Middle frontal gyrus (tissue), 1 donor: Measurements from ENCODE around the gene SPOCK1.
"Not testable (repeated sequence)": the region's sequence is repeated elsewhere in the genome, so short reads cannot be mapped to it uniquely, and the experiment has no call there.

ENCODE experiments used
- DNase-seq: peaks from one replicate; pipeline ENCODE4 v3.0.0-alpha.2; 2015; ENCODE audit warnings: low spot score; ENCODE audit errors: extremely low spot score

The SPOCK1 gene

GRCh38 chr5:136981936-136982335 is 517.2 kb downstream of the SPOCK1 start:
- no peak for DNase-seq

DNA sequence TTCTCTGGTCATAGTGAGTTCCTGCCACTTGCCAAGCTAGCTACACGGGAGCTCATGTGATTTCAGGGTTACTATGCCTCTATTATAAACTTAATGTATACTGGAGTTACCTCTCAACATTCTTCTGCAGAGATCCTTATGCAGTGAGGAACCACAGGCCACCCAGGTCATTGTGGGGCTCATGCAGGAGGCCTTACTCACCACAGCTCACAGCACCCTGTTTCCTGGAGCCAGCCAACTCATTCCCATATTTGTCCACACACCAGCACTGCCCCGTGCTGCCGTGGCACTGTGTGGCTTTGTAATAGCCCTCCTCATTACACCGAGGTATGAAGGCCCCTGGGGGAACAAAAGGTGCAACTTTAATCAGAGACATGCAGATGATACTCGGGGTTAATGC is 520.0 kb downstream of the SPOCK1 start:
- DNase-seq = no peak

GRCh38 chr5:136963504-136963903 is 535.6 kb downstream of the SPOCK1 start:
- DNase-seq = no peak

DNA sequence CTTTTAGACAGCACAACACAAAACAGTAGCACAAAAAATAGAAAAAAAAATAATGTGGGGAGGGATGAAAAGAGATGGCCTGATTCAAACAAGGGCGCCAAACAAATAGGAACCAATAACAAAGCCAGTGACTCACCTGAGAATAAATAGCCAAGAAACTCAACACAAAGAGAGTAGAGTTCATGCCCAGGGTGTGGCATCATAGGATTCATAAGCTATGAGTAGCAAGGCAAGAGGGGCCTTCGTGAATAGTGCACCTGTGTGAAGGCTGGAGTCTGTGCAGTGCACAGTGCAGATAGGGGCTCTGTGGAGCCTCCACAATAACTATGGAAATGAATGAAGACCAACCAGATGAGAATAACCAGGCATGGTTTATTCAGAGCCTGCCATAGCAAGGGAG is 541.7 kb downstream of the SPOCK1 start:
- DNase-seq = no peak

GRCh38 chr5:136954142-136954541 is 545.0 kb downstream of the SPOCK1 start:
- not testable (repeated sequence) for DNase-seq

DNA sequence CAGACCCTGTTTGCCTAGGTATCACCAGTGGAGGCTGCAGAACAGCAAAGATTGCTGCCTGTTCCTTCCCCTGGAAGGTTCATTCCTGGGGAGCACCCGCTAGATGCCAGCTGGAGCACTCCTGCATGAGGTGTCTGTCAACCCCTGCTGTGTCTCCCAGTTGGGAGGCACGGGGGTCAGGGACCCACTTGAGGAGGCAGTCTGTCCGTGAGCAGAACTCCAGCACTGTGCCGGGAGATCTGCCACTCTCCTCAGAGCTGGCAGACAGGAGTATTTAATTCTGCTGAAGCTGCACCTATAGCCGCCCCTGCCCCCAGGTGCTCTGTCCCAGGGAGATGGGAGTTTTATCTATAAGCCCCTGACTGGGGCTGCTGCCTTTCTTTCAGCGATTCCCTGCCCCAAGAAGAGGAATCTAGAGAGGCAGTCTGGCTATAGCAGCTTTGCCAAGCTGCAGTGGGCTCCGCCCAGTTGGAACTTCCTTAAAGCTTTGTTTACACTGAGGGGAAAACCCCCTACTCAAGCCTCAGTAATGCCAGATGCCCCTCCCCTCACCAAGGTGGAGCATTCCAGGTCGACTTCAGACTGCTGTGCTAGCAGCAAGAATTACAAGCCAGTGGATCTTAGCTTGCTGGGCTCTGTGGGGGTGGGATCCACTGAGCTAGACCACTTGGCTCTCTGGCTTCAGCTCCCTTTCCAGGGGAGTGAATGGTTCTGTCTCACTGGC is 545.6 kb downstream of the SPOCK1 start:
- DNase-seq = not testable (repeated sequence)

- no peak for DNase-seq
These were observed 571.6 kb downstream of the SPOCK1 start for GRCh38 chr5:136927571-136927970.

DNA sequence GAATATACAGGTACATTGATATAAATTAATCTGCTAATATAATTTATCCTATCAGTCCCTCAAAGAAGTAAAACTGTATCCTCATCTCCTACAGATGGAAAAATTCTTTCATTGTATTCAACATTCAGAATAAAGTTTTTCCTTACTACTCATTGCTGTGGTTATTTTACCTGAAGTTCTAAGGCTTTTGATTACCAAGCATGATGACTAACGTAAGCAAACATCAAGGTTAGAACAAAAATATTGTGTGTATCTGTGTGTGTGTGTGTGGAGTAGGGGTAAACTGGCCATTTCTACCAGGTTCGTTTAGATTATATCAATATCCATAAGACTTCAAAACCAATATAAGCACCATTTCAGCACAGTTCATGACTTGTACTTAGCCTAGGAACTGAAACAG is 573.1 kb downstream of the SPOCK1 start:
- no peak for DNase-seq
